Measurements from ENCODE around the gene TRPC6. TPM values are rescaled to one million over a fixed set of nuclear protein-coding genes. Genes with fewer than 3 reads are reported as not detected.

The TRPC6 gene
- total and polyA plus RNA-seq, 9 of the 15 experiments (the other 6 are each of a cell fraction or from before 2014, with no cell fraction given): not detected

- Histone ChIP-seq H3K9me3 (replicated peaks; ENCODE audit: control insufficient read depth, insufficient read depth, low read depth, low read length) (no peaks in the 10 kb centered on the region; the same call in 1 of the 2 replicates), H4K20me1 (replicated peaks; ENCODE audit: control insufficient read depth, insufficient read depth, low read length) (no peaks in the 10 kb centered on the region), H3K9me1 (ENCODE audit: control insufficient read depth, insufficient read depth, low read length) (no peaks in the 10 kb centered on the region), H2AFZ (ENCODE audit: low read depth, low read length) (no peak overlapping the region), H3K27ac (ENCODE audit: extremely low read depth, low read depth, low read length) (no peak overlapping the region), H3K4me2 (ENCODE audit: insufficient read depth, low read length) (no peak overlapping the region), H3K36me3 (ENCODE audit: control insufficient read depth, insufficient read depth, low read length) (no peaks in the 10 kb centered on the region), H3K4me1 (replicated peaks in 1 of 2; ENCODE audit: control insufficient read depth in 2 of 2, insufficient read depth in 2 of 2, low read length in 2 of 2) (no peaks in the 10 kb centered on the region), H3K9ac (ENCODE audit: insufficient read depth in 1 of 2, low read depth in 2 of 2, low read length in 2 of 2) (no peak overlapping the region), H3K79me2 (ENCODE audit: control insufficient read depth, insufficient read depth, low read length) (no peaks in the 10 kb centered on the region), H3K4me3 (no peak overlapping the region), H3K27me3 (ENCODE audit: control insufficient read depth in 2 of 2, insufficient read depth in 2 of 2, low read length in 2 of 2) (no peaks in the 10 kb centered on the region)
- ChIA-PET CTCF (ENCODE audit: low intra/inter-chr PET ratio) (no interaction called here), POLR2A (no interaction called here)
- intact Hi-C loops (cut with micrococcal nuclease) (no loop called here), in situ Hi-C loops (cut with MboI) (no loop called here)
- ATAC-seq (no peak), FAIRE-seq (no peak), DNase-seq (ENCODE audit: extremely low read depth in 1 of 4, low spot score in 3 of 4) (no peak)
- WGBS (ENCODE audit: insufficient coverage, low coverage, missing lambda C conversion rate): 0% methylated on average over 1 of the region's 1 CpG
- BruUV-seq (replicated peaks): no TSS peak
- TF ChIP-seq TSHZ1 (CRISPR knock-in tag; IDR thresholded peaks at IDR 0.05): no peak
- no peak for TF ChIP-seq RFX1 (IDR thresholded peaks at IDR 0.05)
- TF ChIP-seq KDM4B (IDR thresholded peaks at IDR 0.05; ENCODE audit: borderline replicate concordance in 2 of 2, low read depth in 1 of 2): no peak
- no peak for TF ChIP-seq ZNF316 (IDR thresholded peaks at IDR 0.05)
- no peak for TF ChIP-seq ATF3 (IDR thresholded peaks at IDR 0.05)
- TF ChIP-seq ATF3 (CRISPR knock-in tag; conservative IDR thresholded peaks at IDR 0.05): no peak
- no peak for TF ChIP-seq SMAD4 (CRISPR knock-in tag; conservative IDR thresholded peaks at IDR 0.05)
- no peak for TF ChIP-seq ZNF76 (CRISPR knock-in tag; IDR thresholded peaks at IDR 0.05; ENCODE audit: borderline replicate concordance)
Observed at GRCh38 chr11:101612481-101612880, 28.7 kb upstream of the TRPC6 start.

Measured in K562 (cell line).